HG03354 (cell line): ENCODE data around the gene MRPL49.
"Not testable (repeated sequence)": the region's sequence is repeated elsewhere in the genome, so short reads cannot be mapped to it uniquely, and the experiment has no call there.

Experiments used
- ATAC-seq: cut with Tn5 transposase; IDR thresholded peaks from one replicate; pipeline ENCODE4 v1.9.1; 2021; ENCODE audit warnings: mild to moderate bottlenecking; ENCODE audit not compliant: unreplicated experiment, poor library complexity, severe bottlenecking

The MRPL49 gene

GRCh38 chr11:65131417-65131776, 9.3 kb downstream of the MRPL49 start:
- no peak for ATAC-seq

DNA sequence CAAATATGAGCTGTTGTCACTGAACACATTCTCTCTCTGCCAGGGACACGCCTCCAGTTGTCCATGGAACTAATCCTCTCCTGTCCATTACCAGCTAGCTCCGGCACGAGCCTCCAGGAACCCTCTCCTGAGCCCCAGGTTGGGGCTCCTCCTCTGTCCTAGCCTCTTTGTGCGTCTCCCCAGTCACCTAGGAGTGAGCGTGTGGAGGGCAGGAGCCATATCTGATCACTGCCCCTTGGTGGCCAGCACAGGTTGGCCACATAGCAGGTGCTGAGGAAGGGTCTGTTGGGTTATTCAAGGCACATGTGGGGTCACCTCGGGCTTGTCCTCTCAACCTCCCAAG, 9.7 kb downstream of the MRPL49 start:
- no peak for ATAC-seq

DNA sequence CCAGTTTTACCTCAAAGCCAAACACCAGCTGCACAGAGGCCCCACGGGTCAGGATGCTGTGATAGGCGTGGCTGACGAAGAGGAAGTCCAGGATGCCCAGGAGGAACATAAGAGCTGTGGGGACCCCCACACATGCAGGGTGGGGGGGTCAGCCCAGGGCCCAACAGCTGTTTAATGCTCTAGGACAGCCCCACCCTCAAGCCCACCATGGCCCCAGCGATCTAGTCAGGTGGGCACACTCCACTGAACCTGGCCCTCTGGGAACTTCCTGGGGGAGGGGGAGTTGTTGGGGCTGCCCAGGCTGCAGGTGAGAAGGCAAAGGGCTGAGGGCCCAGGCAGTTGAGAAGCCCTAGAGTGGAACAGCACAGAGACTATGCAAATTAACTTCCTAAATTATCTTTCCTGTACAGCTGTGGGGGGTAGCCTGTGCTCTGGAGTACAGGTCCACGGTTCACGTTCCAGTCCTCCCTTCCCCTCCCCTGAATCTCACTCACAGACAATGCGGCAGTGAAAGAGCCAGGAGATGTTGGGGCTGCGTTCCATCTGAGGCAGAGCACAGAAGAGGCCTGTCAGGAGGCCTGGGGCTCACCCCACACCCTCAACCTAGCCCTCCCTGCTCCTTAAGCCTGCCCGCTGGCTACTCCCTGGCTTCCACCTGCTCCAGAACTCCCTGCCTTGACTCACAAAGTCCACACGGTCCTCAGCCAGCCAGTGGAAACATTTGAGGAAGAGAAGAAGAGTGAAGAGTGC, 10.3 kb downstream of the MRPL49 start:
- no peak for ATAC-seq

- ATAC-seq = no peak
These were observed 11.0 kb downstream of the MRPL49 start for GRCh38 chr11:65132988-65133700.

DNA sequence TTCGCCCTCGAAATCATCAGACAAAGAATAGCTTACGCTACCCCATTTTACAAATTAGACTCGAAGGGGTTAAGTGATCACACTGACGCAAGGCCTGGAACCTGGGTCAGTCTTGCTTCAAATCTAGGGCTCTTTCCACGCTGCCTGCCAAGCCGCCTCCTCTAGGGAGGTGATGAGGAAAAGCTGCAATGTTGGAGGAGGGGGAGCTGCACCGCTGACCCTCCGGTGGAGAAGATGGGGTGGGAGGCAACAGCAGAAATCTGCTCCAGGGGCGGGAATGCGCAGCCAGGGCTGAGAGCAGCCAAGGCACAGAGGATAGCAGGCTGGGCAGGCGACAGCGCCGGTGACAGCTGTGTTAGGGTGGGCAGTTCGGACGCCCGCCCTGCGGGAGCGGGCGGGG, 11.6 kb downstream of the MRPL49 start:
- ATAC-seq = peak; percentile 0

- ATAC-seq = peak; percentile 61
These were observed 12.3 kb downstream of the MRPL49 start, which contains the start of gene SYVN1 for GRCh38 chr11:65134240-65134951. TSS of gene SYVN1 (minus strand) at chr11:65134519. CDS start at chr11:65133601, 918 bp downstream.

DNA sequence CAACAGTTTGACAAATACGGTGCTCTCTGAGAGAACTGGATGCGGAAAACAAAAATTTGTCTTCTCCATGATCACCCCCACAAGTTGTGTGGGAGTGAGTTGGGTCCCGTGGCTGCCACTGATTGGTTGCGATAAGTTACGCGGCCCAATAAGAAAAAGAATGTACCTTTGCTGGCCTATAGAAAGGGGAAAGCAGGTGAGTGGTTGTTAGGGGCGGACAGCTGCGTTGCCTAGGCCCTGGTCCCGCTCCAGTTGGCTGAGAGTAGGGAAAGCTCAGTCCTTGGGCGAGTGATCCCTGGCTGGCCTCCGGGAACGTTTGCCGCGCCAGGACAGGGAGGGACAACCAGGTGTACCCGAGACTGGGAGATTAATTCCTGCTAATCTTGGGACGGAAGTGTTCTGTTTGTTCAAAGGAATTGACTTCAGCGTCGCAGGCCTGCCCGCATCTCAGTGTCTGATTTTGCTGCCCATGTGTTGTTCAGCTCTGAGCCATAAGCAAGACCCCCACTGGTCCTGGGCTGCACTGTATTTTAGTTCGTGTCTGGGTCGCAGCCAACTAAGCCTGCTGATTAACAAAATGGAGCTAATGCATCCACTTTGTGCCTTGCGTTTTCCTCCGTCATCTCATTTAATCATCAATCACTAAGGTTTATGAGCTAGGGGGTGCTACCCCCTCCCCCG, 13.0 kb downstream of the MRPL49 start:
- ATAC-seq = peak; percentile 68

GRCh38 chr11:65135633-65136145, 13.6 kb downstream of the MRPL49 start:
- ATAC-seq = no peak

DNA sequence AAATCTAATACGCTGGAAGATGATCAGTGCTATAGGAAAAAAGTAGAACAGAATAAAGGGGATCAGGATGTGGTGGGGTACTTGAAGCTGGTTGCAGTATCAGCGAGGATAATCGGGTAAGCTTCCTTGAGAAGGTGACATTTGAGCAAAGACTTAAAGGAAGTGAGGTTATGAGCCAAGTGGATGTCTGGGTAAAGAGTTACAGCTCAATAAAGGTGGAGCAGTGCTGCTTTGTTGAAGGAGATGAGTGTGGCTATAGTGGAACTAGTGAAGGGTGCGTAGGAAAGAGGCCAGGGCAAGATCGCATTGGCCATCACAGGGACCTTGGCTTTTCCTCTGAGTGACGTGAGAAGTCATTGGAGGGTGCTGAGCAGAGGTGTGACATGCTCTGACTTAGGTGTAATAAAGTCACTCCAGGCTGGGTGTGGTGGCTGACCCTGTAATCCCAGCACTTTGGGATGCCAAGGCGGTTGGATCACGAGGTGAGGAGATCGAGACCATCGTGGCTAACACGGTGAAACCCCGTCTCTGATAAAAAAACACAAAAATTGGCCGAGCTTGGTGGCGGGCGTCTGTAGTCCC, 14.5 kb downstream of the MRPL49 start:
- ATAC-seq = no peak

DNA sequence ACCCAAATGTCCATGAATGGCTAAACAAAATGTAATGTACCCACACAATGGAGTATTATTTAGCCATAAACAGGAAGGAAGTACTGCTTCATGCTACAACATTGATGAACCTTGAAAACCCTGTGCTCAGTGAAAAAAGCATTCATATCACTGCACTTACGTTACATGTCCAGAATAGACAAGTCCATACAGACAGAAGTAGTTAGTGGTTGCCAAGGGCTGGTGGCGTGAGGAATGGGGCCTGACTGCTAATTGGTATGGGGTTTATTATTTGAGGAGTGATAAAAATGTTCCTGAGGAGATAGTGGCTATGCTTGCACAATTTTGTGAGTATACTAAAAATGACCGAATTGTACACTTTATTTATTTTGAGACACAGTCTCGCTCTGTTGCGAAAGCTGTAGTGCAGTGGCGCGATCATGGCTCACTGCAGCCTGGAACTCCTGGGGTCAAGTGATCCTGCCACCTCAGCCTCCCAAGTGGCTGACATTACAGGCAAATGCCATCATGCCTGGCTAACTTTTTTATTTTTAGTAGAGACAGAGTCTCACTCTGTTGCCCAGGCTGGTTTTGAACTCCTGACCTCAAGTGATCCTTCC, 19.9 kb downstream of the MRPL49 start:
- ATAC-seq = no peak

- no peak for ATAC-seq
These were observed 25.4 kb downstream of the MRPL49 start for GRCh38 chr11:65147352-65148075.

- no peak for ATAC-seq
These were observed 26.5 kb downstream of the MRPL49 start for GRCh38 chr11:65148657-65149056.

- not testable (repeated sequence) for ATAC-seq
These were observed 28.0 kb downstream of the MRPL49 start for GRCh38 chr11:65150131-65150508.

GRCh38 chr11:65150509-65151299, 28.6 kb downstream of the MRPL49 start:
- no peak for ATAC-seq

DNA sequence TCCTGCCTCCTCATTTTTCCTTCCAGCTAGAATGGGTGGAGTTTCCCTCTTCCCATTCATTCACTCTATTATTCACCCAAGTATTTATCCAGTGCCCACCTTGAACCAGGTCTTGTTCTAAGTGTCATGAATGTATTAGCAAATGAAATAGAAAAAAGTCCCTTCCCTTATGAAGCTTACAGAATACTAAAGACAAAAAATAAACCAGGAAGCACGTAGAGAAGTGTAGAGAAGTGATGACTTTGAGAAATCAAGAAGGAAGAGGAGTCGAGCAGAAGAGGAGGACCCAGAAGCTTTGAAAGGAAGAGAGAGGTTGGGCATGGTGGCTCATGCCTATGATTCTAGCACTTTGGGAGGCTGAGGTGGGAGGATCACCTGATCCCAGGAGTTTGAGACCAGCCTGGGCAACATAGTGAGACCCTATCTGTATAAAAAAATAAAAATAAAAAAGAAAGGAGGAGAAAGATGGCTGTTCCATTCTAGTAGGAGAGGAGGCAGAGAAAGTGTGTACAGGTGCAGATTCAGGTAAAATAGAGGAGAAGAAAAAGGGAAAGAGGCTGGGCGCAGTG, 29.3 kb downstream of the MRPL49 start:
- ATAC-seq = no peak

- ATAC-seq = no peak
These were observed 30.0 kb downstream of the MRPL49 start for GRCh38 chr11:65152122-65152521.

GRCh38 chr11:65156256-65156655, 34.1 kb downstream of the MRPL49 start:
- no peak for ATAC-seq

- no peak for ATAC-seq
These were observed 34.8 kb downstream of the MRPL49 start for GRCh38 chr11:65156926-65157325.
